HG03521 (cell line): ENCODE results near the gene NAPB.

Source experiments
- ATAC-seq: cut with Tn5 transposase; IDR thresholded peaks from one replicate; pipeline ENCODE4 v1.9.1; 2021; ENCODE audit warnings: mild to moderate bottlenecking, moderate library complexity; ENCODE audit not compliant: unreplicated experiment

The NAPB gene

DNA sequence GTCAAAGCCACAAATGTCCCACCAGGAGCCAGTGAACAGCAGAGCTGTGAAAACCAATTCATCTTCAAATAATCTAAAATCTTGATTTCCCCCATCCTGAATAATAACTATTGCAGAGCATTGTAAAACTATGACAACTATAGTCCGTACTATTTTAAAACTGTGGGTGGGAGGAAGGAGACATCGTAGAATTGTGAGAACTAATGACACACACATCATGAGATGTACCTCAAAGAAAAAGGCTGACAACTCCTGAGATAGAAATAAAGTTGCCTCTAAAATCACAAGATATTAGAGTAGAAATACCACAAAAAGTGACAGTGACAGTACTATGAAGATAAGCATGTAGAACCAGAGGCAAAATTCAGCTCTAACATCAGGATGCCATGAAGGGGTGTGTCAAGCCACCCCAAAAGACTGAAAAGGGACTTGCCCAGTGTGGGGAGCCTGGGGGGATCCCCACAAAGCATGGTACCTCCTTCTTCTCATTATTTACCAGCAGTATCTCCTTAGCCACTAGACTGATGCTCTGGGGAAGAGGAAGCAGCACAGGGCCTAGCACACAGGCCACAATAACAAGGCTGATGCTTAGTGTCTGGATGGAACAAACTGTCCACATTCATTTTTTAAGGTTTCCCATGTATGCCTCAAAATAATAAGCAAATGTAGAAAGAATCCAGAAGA, 13.4 kb downstream of the NAPB start:
- ATAC-seq, result peak; percentile 84

DNA sequence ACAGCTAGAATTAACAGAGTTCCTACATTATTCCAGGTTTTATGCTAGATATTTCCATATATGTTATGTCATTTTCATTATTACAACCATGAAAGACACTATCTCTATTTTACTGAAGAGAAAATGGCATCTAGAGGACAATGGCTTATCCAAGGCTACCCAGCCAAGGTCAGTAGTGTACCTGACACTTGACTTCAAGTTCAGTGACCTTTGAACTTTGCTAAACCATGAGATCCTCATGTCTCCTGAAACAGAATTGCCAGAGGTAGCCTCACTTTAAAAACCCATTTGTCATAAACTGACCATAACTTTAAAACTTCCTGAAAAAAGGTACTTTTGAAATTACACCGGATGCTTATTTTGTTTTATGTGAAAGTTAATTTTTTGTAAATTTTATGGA, 14.4 kb downstream of the NAPB start:
- no peak for ATAC-seq

DNA sequence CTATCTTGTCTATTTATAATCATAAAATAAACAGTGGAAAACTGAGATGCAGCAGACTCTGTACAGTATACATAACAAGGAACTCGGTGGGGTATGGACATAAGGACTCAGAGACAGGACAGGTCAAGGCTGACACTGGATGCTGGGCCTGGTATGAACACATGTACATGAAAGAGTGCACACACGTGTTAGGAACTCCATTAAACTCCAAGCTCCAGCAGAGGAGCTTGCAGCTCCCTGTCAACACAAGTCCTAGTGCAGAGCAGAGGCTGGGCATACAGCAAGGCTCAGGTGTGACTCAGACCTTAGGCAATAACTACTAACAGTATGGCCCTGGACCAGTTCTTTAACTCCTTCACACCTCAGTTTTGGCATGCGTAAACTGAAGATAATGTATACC, 17.1 kb downstream of the NAPB start:
- ATAC-seq, result no peak

DNA sequence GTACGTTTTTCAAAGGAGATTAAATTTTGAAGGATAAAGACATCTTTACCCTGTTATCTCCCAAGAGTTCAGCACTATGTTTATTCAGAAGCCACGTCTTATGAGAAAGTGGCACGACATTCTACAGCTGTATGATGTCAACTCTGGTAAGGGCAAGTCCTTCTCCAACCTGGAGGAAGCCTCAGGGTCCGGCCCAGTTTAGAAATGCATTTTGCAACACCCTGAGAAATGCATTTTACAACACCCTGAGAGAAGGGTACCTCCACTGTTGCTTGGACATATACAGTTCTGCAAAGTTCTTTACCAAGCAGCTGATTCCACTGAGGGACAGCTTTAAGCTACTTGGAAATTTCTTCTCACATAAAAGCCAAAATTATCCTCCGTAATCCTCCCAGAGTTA, 17.5 kb downstream of the NAPB start:
- no peak for ATAC-seq

DNA sequence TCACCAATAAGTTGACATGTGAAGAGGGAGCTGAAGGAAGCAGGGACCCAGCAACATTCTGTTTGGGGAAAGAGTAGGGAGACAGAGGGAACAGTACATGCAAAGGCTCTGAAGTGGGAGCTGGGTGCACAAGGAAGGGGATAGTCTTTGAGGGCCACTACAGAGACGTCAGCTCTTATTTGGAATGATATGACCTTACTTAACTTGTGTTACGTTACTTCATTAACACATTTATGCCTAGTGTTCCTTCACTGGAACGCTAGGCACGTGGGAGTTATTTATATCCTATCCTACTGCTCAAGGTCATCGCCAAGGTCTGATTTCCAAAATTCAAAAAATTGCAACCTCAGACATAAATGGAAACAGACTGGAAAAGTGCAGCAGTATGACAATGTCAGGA, 20.2 kb downstream of the NAPB start:
- no peak for ATAC-seq

DNA sequence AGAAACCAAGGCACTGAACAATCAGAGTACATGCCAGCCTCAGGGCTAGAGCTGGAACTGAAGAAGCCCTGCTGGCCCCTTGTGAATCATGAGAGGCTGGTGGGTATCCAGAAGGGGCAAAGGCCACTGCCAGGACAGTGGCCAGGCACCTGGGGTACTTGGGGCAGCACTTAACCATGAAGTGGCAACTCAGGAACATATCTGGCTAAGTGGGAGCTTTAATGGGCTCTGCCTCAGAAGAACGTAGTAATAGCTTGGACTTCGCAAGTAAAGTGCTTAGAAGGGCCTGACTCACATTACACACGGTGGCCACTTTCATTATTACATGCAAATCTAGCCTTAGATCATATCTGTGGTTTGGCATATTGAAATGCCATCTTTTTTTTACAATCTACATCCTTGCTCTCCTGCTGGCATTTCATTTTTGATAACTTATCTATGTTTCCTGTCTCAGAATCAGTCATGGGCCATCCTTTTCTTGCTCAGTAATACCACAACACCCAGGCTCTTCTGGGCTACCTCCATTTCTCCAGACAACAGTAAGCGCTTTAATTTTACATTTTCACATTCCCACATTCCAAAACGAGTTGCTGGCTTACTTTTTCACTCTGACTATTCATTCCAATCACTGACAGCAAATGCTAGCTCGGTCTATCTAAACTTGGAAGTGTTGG, 21.6 kb downstream of the NAPB start:
- peak; percentile 84 for ATAC-seq

DNA sequence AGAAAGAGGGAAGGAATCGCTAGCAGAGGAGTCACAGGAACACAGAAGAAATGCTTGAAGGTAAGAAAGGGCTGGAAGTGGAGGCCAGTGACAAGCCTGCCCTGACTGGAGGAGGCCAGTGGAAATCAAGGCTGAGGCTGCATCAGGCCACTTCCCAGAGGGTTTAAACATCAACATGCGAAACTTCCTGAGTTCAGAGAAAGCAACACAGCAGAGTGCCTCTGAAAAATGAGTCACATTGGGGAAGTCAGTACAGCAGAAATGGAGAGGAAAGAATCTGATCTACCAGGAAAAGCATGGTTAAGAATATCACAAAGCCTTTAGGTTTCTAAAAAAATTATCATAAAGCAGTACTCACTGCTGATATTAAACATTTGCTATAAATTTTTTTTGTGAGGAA, 23.3 kb downstream of the NAPB start:
- no peak for ATAC-seq

DNA sequence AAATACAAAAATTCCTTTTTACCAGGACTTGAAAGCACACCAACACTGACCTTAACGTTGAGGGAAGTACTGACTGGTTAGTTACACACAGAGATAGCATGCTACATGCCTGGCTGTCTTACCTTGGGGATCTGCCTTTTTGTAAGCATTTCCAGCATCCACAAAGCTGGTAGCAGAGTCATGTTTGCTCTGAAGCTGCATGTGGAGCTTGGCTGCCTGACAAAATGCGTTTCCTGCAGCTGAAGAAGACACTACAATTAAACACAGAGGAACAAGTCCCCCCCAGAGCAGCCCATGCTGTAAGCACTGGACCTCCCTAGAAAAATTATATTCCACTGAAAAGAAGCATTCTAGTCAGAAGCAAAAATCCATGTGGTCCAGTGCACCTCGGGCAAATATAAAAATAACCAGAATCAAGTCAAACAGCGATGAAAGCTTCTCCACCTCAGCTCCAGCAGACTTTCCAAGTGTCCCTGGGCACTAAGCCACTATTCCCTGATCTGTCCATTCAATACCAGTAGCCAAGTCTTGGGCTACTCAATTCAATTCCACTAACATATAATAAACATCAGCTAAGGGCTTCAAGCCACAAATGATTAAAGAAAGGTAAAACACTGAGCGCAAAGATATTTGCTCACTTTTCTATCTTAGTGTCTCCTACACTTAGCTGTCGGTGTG, 24.2 kb downstream of the NAPB start:
- no peak for ATAC-seq

DNA sequence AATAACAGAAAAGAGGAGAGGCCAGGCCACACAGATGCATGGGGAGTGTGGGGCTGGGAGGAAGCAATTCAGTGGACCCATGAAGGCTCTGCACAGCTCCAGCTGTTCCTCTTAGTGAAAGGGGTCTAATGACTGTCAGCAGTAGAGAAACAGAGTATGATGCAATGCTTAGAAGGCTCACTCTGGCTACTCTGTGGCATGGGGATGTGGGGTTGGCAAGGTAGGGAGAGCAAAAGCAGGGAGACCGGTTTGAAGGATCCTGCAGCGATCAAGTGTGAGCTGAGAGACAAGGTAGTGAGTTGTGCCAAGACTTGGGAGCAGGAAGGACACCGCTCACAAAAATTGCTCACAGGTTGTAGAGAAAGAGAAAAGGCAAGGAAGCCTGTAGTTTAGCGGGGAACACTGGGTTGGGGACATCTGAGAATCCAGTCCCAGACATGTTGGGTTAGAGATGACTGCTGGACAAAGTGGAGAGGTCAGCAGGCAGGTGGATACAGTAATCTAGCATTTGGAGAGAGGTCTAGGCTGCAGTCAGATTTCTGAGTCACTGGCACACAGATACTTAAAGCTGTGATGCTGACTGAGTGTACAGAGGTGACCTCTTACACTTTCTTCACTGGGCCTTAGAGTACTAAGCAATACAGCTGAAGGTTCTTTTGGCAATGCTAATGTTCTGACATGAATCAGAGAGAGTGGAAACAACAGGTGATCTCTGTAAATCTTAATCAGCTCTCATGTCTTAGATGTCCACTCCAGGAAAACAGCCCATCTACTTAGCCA, 27.1 kb downstream of the NAPB start:
- no peak for ATAC-seq

DNA sequence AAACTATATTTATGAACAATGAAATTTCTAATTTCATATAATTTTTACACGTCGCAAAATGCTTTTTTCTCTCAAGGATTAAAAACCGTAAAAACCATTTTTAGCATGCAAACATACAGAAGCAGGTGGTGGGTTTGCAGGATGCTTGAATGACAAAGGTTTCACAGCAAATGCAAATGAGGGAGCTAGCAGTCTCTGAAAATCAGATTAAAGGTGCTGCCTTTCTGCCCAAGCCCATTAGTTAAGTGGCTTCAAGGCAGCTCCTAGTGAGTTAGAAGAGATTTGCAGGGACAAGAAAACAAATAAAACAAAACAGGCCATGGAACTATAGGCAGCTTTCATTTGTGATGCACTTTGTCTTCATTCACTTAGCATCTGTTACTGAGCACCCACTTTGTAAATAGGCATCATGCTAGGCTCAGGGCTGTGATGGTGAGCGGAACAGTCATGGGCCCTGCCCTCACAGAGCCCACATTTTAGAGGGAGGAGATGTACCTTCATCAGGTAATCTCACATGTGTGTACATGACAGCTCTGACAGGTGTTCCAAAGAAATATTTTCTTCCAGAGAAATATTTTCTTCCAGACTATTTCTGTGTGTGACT, 29.5 kb downstream of the NAPB start:
- no peak for ATAC-seq

DNA sequence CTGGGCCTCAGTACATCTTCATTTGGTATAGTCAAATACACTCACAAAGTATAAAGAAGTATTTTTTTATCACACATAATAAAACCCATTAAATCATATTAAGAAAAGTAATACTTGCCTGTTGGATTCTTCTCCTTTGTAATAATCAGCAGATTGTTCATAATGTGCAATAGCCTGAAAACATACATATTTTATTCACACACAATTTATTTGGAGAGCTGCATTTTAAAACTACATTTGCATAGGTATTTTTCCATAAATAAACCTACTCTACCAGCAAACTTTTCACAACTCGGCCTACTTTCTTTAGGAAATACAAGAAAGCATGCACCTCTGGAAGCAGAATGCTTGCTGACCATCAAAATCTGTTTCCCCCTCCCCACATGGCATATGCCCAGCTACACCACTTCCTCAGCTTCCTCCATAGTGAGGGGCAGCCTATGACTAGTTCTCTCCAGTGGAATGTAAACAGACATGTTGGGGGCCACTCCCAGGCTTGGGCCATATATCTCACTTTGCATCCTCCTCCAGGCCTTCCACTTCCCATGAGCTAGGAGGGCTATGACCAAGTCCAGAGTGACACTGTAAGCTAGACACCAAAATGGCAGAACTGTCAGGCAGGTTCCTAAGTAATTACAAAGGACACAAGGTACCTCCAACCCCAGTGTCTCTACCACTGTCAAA, 31.1 kb downstream of the NAPB start:
- no peak for ATAC-seq

DNA sequence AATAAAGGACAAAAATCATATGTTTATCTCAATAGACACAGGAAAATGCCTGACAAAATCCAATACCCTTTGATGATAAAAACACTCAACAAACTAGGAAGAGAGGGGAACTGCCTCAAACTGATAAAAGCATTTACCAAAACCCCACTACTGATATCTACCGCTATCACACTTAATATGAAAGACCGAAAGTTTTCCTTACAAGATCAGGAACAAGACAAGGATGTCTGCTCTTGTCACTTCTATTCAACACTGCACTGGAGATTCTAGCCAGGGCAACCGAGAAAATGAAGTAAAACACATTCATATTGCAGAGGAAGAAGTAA, 34.2 kb downstream of the NAPB start:
- ATAC-seq, result no peak

DNA sequence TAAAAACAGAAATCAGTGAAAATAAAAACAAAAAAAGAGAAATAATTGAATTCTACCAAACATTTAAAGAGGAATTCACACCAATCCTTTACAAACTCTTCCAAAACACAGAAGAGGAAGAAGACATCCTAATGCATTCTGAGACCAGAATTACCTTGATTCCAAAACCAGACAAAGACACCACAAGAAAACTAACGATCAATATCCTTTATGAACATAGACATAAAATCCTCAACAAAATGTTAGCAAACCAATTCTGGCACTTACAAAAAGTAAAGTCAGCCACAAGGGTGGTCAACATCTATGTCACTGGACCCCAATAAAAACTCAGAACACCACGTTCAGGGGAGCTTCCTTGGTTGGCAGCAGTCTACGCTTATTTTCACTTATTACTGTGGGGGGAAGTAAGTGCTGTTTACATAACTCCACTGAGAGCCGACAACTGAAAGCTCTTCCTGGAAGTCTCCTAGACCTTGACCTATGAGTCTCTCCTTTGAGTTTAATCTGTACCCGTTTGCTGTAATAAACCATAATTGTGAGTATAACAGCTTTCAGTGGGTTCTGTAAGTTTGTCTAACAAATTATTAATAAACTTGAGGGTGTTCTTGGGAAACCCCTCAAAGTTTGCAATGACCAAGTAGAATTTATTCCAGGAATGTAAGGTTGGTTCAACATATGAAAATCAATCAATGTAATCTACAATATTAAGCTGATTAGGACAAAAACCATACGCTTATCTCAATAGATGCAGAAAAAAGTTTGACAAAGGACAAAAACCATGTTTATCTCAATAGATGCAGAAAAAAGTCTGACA, 34.8 kb downstream of the NAPB start:
- ATAC-seq, result no peak

DNA sequence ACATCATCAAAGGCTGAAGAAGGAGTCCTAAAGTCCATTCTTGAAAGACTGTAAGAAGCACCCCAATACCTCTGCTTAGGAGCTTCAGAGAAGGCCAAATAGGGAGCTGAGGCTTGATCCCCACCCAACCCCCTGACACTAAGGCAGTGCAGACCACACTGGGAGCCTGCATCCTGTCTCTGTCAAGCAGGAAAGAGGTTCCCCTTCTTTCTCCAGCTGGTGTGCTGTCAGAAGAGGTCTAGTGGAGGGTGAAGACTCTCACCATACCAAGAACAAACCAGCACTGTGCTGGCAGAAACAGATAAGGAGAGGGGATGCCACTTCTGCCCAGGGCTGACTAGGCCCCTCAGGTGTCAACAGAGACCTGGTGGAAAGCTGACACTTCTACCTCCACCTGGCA, 39.4 kb downstream of the NAPB start:
- no peak for ATAC-seq

DNA sequence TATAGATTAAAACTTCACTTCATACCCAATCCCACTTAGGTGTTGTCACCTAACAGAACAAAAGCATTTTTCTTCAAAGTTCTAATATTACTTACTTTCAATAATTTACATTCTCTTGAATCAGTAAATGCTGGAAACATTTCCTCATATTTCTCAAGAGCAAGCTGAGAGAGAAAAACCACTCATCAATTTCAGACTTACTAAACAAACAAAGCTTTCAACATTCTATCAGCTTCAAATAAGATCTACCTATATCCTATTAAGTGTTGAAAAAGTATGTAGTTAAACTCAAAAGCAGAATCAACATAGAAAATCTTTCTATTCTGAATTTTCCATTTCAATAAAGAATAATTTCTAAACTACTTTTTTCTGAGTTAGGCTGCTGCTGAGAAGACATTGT, 41.5 kb downstream of the NAPB start:
- ATAC-seq, result no peak

DNA sequence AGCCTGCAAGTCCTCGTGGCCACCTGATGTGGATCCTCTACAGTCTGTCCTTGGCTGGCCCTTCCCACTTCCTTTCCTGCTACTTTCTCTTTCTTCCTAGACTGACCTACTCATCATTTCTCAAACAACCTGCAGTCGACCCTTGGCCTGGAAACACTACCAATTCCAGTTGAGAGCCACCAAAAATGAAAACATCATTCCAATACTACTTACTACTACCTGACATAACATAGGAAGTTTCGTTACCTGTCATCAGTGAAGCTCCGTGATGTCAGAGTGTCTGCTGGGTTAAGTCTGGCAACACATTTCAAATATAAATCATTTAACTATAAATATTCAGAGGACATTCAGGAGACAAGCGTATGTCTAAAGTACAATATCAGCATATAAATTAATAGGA, 45.5 kb downstream of the NAPB start:
- ATAC-seq, result no peak

DNA sequence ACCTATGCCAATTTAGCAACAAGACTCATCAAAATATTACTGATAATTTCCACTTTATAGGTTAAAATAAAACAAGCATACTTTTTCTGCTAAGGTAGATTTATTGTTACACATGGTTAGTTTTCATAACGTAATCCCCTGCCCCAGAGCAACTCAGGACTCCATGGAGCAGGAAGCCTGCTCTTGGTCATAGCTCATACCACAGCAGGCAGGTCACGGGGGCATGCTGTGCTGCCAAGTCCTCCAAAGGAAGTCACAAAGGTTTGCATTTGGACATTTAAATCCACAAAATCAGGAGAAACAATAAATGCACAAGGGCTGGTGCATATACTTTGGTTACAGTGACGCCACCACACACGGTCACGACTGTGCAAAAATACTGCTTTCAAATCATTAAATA, 46.8 kb downstream of the NAPB start:
- no peak for ATAC-seq

DNA sequence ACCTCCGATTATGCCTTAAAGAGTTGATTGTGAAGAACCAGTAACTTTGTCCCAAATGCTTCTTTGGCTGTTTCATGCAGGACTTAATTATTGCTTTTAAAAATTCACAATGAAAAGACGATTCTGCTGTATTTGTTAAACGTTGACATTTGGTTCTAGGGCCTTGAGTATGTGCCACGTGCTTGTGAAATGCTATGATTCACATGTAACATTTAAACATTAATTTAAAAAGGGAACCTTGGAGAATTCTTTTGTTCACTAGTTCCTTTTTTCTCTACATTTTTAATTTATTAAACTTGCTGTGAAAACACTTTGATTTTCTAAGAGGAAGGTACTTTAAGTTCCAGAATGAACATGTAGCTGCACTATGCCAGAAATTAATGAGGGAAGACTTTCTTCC, 49.8 kb downstream of the NAPB start:
- no peak for ATAC-seq

DNA sequence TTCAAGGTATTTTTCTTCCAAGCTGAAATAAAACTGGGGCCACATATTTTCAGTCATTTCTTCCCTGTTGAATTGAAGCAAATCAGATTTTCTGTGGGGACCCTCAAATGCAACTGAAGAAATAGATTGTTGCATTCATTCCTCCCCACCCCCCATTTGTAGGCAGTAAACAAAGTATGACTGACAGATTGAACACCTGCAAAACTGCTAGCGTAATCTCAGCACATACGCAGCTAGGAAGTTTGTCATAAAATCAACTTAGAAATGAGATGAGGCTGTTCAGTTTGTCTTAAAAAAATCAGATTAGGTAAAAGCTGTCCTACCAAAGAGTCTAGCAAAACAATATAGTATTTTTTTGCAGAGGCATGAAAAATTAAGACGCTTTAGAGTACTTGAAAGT, 50.4 kb downstream of the NAPB start:
- no peak for ATAC-seq

DNA sequence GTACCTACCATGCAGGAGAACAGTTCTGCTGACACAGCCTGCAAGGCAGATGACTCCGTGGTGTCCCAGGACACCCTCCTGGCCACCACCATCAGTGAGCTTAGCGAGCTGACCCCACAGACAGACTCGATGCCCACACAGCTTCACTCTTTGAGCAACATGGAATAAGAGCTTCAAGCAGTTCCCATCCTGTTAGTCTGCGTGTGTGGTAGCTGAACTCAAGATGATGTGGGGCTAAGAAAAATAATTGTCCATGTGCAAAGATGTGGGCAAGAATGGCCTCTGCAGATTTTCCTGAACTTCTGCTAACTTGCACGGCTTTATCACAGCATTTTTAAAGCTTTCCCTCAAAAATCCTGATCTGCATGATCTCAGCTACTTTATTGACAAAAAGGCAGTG, 51.0 kb downstream of the NAPB start:
- no peak for ATAC-seq
